ENCODE data around the gene DDX17. TPM values are rescaled to one million over a fixed set of nuclear protein-coding genes. Genes with fewer than 3 reads are reported as not detected.
A peak's percentile ranks its signal among the peaks of the same experiment; 100 is the strongest.

DDX17 gene
- total RNA-seq, 1 donor from 2014 or later, result 466 TPM

DNA sequence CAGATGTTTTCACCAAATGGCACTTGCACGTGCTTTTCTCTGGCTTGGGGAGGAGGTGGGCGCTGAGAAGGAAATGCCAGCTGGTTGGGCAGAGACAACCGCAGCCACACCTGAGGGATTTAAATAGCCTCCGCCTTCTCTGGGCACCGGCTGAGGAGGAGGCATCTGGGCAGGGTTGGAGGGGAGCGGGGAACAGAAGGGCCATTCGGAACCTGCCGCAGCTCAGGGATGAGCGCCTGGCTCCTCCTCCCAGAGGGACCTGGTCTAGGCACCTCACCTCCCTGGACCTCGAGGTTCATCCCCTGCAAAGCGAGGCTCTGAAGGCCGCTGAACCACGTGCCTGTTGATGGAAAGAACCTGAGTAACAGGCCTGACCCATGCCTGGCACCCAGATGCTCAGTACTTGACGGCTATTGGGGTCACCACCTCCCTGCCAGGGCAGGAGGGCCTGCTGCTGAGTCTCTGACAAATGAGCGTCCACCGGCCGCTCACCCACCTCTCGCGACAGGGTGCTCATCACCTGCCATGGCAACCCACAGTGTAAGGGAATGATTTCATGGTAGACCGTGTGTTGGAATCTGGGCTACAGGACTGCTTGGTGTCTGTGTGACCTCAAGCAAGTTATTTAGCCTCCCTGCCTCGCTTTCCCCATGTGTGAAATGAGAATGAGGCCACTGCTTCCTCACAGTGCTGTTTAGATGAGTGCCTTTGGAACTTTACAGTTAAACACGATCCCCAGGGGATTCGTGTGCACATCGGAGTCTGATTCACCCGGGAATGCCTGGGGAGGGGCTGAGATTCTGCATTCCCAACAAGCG is 40.2 kb downstream of the DDX17 start:
- Mint-ChIP-seq H3K9me3 (ENCODE audit: unreplicated experiment) (no peaks in the 10 kb centered on the region), H3K27me3 (ENCODE audit: unreplicated experiment) (peaks cover 4% of the 10 kb centered on the region), H3K27ac (ENCODE audit: unreplicated experiment) (no peak overlapping the region), H3K4me3 (ENCODE audit: unreplicated experiment) (no peak overlapping the region), H3K4me1 (ENCODE audit: unreplicated experiment) (peaks cover 29% of the 10 kb centered on the region), H3K36me3 (ENCODE audit: unreplicated experiment) (no peaks in the 10 kb centered on the region)
- no peak for TF ChIP-seq CTCF (IDR thresholded peaks at IDR 0.05)
- no peak for DNase-seq (ENCODE audit: extremely low spot score, unreplicated experiment)

DNA sequence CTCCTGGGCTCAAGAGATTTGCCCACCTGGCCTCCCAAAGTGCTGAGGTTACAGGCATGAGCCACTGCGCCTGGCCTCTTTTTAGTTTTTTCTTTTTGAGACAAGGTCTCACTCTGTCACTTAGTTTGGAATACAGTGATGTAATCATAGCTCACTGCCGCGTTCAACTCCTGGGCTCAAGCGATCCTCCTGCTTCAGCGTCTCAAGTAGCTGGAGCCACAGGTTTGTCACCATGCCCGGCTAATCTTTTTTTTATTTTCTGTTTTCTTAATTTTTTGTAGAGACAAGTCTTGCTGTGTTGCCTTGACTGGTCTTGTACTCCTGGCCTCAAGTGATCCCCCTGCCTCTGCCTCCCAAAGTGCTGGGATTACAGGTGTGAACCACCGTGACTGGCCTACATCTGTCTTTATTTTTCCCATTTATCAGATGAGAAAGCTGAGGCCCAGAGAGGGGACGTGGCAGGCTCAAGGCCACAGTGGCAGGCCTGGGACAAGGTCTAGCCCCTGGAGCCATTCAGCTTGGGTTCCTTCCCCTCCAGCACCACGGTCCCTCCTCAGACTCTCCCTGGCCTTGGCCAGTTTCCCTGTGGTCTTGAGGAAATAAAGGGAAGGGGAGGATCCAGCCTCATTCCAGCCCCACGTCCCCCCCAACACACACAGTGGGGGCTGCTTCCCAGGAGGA is 41.0 kb downstream of the DDX17 start:
- no peak overlapping the region for H3K27ac Mint-ChIP-seq (ENCODE audit: unreplicated experiment)
- TF ChIP-seq CTCF (IDR thresholded peaks at IDR 0.05), result no peak
- peaks cover 29% of the 10 kb centered on the region for H3K4me1 Mint-ChIP-seq (ENCODE audit: unreplicated experiment)
- no peaks in the 10 kb centered on the region for H3K36me3 Mint-ChIP-seq (ENCODE audit: unreplicated experiment)
- no peak overlapping the region for H3K4me3 Mint-ChIP-seq (ENCODE audit: unreplicated experiment)
- no peak for DNase-seq (ENCODE audit: extremely low spot score, unreplicated experiment)
- H3K27me3 Mint-ChIP-seq (ENCODE audit: unreplicated experiment), result peaks cover 10% of the 10 kb centered on the region
- no peaks in the 10 kb centered on the region for H3K9me3 Mint-ChIP-seq (ENCODE audit: unreplicated experiment)

GRCh38 chr22:38462960-38463784 is 42.9 kb downstream of the DDX17 start:
- peaks cover 19% of the 10 kb centered on the region for H3K27me3 Mint-ChIP-seq (ENCODE audit: unreplicated experiment)
- no peak for TF ChIP-seq CTCF (IDR thresholded peaks at IDR 0.05)
- no peaks in the 10 kb centered on the region for H3K9me3 Mint-ChIP-seq (ENCODE audit: unreplicated experiment)
- H3K36me3 Mint-ChIP-seq (ENCODE audit: unreplicated experiment), result no peaks in the 10 kb centered on the region
- H3K4me1 Mint-ChIP-seq (ENCODE audit: unreplicated experiment), result peaks cover 18% of the 10 kb centered on the region
- no peak for DNase-seq (ENCODE audit: extremely low spot score, unreplicated experiment)
- H3K27ac Mint-ChIP-seq (ENCODE audit: unreplicated experiment), result no peak overlapping the region
- no peak overlapping the region for H3K4me3 Mint-ChIP-seq (ENCODE audit: unreplicated experiment)

DNA sequence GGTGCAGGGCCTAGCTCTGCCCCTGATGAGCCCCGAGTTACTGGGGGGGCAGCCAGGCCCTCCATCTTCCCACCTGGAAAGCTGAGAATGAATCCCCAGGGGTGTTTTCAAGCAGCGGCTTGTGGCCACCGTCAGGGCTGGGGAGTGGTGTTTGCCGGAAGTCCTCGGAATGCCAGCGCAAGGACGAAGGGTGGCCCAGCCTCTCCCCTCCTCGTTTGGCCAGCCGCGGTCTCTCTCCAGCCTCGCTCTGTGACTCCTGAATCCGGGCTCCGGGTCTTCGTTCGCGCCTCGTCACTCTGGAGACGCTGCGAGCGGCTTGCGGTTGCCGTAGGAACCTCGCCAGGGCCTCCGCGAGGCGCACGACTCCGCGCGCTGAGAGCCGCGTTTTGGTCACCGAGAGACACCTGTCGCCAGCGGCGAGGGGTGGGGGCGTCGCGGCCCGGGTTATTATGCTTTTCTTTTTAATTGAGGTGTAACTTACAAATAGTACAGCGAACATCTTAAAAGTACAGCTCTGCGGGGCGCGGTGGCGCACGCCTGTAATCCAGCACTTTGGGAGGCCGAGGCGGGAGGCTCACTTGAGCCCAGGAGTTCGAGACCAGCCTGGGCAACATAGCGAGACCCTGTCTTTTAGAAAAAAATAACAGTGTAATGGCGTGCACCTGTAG is 44.6 kb downstream of the DDX17 start:
- DNase-seq (ENCODE audit: extremely low spot score, unreplicated experiment), result peak; percentile 94
- no peak overlapping the region for H3K27ac Mint-ChIP-seq (ENCODE audit: unreplicated experiment)
- TF ChIP-seq CTCF (IDR thresholded peaks at IDR 0.05), result no peak
- H3K9me3 Mint-ChIP-seq (ENCODE audit: unreplicated experiment), result no peaks in the 10 kb centered on the region
- peaks cover 14% of the 10 kb centered on the region for H3K4me1 Mint-ChIP-seq (ENCODE audit: unreplicated experiment)
- H3K36me3 Mint-ChIP-seq (ENCODE audit: unreplicated experiment), result no peaks in the 10 kb centered on the region
- peak overlapping the region; percentile 67 for H3K4me3 Mint-ChIP-seq (ENCODE audit: unreplicated experiment)
- H3K27me3 Mint-ChIP-seq (ENCODE audit: unreplicated experiment), result peaks cover 32% of the 10 kb centered on the region
